VCaP (cell line): Measurements from ENCODE around the gene MCEE.

Source experiments
- H3K27ac ChIP-seq: fragments of 450-650 bp; 2 replicates; pipeline ENCODE4 v1.5.1; 2017
- TF ChIP-seq, protein P1 (sequence below): fragments of 450-650 bp; conservative IDR thresholded peaks from 2 replicates; pipeline ENCODE4 v1.5.1; 2017; ENCODE audit warnings: mild to moderate bottlenecking, moderate library complexity

The MCEE gene

DNA sequence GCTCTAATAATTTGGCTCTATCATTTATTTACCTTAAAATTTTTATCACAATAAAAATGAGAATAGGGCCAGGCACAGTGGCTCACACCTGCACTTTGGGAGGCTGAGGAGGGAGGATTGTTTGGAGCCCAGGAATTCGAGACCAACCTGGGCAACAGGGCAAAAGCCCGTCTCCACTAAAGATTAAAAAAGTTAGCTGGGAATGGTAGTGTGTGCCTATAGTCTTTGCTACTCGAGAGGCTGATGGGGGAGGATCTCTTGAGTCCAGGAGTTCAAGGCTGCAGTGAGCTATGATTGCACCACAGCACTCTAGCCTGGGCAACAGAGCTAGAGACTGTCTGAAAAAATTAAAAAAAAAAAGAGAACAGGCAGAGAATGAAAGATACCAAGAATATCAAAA is 6.1 kb upstream of the MCEE start:
- H3K27ac ChIP-seq = no peak overlapping the region
- TF ChIP-seq, protein P1, sequence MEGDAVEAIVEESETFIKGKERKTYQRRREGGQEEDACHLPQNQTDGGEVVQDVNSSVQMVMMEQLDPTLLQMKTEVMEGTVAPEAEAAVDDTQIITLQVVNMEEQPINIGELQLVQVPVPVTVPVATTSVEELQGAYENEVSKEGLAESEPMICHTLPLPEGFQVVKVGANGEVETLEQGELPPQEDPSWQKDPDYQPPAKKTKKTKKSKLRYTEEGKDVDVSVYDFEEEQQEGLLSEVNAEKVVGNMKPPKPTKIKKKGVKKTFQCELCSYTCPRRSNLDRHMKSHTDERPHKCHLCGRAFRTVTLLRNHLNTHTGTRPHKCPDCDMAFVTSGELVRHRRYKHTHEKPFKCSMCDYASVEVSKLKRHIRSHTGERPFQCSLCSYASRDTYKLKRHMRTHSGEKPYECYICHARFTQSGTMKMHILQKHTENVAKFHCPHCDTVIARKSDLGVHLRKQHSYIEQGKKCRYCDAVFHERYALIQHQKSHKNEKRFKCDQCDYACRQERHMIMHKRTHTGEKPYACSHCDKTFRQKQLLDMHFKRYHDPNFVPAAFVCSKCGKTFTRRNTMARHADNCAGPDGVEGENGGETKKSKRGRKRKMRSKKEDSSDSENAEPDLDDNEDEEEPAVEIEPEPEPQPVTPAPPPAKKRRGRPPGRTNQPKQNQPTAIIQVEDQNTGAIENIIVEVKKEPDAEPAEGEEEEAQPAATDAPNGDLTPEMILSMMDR = no peak

DNA sequence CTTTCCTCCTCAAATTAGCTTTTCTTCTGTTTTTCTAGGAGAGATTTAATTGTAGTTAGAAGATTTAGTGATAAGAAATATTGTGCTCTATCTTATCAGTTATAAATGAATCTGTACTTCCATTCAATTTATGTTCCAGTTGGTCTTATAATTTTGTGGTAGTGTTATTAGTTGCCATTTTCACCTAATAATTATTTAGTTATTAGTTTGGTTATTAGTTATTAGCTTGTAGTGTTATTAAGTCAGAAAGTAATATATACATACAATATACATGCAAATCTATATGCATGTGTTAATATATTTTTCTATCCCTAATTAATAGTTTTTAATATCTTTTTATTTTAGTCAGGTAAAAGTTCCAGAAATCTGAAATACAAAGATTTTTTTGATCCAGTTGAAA is 3.6 kb upstream of the MCEE start:
- no peak overlapping the region for H3K27ac ChIP-seq
- TF ChIP-seq, protein P1 = no peak

DNA sequence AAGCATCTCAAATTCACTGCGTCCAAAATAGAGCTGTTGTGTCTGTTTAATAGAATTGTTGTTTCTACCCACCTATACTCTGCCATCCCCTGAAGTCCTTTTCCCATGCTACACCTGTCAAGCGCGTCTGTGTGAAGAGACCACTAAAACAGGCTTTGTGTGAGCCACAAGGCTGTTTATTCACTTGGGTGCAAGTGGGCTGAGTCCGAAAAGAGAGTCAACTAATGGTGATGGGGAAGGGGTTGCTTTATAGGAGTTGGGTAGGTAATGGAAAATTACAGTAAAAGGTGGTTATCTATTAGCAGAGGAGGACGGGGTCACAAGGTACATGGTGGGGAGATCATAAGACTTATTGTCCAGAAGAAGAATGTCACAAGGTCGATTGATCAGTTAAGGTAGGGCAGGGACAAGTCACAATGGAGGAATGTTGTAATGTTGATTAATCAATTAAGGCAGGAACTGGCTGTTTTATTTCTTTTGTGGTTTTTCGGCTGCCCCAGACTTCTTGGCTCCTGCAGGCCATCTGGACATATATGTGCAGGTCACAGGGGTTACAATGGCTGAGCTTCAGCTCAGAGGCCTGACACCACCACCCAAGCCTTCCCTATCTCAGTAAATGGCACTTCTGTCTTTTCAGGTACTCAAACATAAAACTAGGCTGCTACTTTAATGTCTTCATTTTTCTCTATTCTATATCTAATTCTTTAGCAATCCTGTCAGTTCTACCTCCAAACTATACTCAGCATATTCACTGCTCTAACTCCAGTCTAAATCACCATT is 1.5 kb upstream of the MCEE start:
- H3K27ac ChIP-seq = peak overlapping the region; percentile 99; the same call in 1 of the 2 replicates

DNA sequence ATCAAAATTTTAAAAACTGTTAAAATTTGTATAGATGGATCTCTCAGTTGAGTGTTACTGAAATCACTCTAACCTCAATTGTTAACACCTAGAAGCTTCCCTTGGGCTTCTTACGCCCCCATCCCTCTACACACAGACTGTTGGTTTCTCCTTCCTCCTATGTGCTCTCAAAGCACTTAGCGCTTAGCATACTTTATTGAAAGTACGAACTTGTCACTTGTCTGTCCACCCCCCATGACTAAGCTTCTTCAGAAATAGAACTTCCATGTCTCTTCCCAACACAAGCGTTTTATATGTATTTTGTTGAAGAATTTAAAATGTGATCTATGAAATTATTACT is 846 bp upstream of the MCEE start:
- peak overlapping the region; percentile 99 for H3K27ac ChIP-seq
- TF ChIP-seq, protein P1 = no peak

DNA sequence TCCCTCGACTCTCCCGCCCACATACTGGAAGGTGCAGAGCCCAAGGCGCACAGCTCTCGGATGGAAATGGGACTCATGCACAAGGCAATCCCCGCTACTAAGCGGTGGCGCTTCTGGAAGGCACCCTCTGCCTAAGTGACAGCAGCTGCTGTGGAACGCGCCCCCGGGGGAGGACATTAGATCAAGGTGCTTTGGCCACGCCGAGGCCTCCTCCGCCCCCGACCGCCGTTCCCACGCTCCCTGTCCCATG is 202 bp downstream of the MCEE start:
- peak overlapping the region; percentile 99 for H3K27ac ChIP-seq
- TF ChIP-seq, protein P1 = no peak

DNA sequence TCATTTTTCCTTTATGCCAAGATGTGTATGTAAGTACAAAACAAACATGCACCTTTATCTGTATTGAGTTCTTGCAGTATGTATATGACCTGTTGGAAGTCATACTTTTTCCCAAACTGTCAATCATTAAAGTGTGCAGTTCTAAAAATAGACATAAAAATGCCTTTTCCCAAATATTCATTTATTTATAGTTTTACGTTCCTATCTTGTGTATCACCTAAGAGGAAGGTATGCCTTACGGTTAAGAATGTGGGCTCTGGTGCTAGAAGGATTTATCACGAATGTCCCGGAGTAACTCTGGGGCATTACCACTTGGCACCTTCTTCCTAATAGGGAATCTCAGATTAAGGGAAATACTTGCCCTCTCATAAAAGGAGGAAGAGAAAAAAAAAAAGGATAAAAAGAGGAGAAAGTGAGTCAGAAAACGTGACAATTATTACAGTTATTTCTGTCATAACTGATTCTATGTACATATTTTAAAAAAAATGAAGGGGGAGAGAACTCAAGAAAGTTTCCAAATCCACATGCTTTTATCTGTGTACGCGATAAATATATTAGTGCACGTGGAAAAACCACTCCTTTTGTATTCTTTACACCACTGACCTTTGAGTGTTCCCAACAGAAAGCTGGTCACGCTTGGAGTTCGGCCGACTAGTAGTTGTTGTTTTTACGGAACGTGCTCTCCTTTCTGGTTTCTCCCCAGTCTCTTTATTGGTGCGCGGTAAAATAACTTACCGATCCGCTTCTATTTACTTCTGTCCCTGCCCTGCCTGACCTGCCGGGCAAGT is 721 bp downstream of the MCEE start:
- H3K27ac ChIP-seq = peak overlapping the region; percentile 99
- TF ChIP-seq, protein P1 = no peak

DNA sequence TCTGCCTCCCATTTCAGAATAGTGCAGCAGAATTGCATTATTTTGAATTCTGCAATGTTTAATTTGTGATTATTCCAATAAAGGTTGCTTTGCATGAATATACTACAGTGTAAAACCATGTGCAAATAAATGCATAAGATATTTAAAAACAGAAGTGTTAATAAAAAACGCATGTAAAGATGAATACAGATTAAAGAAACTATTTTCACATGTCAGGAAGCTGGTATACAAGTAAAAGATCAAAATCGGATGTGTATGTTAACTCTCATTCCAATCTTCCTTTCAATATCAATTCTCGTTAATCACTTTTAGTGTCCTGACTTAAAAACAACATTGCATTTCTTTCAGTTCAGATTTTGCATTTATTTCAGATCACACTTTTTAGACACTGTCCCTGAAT is 3.1 kb downstream of the MCEE start:
- TF ChIP-seq, protein P1 = no peak
- H3K27ac ChIP-seq = 0 out of 2 replicates have a peak overlapping the region, but pooled peaks have one; percentile 99
